ENCODE data around the gene NMT2.

DNA sequence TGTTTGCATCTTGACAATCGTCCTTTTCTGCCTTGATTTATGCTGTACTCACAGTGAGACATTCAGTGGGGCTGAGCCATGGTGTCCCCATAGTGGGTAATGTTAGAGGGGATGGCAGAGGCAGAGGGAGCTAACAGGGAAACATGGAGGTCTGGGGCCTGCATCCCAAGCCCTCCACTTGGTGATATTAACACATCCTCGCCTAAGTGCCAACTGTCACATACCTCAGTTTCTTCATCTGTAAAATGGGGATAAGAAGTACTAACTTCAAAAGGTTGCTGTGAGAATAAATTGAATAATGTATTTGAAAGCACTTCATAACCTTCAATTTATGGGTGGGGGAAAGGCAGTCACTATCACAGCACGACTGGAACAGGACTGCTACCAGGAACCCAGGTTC, 43.6 kb downstream of the NMT2 start:
- TF ChIP-seq EZH2phosphoT487 (IDR thresholded peaks at IDR 0.05) (no peak), CTCF (IDR thresholded peaks at IDR 0.05) (no peak), EZH2 (IDR thresholded peaks at IDR 0.05) (no peak)
